Glutamatergic neuron (in vitro differentiated cells): Measurements from ENCODE around the gene NETO2. TPM values are rescaled to one million over a fixed set of nuclear protein-coding genes. Genes with fewer than 3 reads are reported as not detected.
"Not testable (repeated sequence)": the region's sequence is repeated elsewhere in the genome, so short reads cannot be mapped to it uniquely, and the experiment has no call there.

Source experiments
- DNase-seq: peaks from one replicate; pipeline ENCODE4 v3.0.0; 2022
- H3K27ac Mint-ChIP-seq: one replicate; pipeline ENCODE4 v1.8.0; 2020; ENCODE audit warnings: mild to moderate bottlenecking, mixed read lengths, inconsistent platforms; ENCODE audit not compliant: unreplicated experiment
- H3K27me3 Mint-ChIP-seq: one replicate; pipeline ENCODE4 v1.8.0; 2020; ENCODE audit warnings: mild to moderate bottlenecking, moderate library complexity, mixed read lengths, inconsistent platforms; ENCODE audit not compliant: unreplicated experiment
- H3K36me3 Mint-ChIP-seq: one replicate; pipeline ENCODE4 v1.8.0; 2020; ENCODE audit warnings: mild to moderate bottlenecking, mixed read lengths, inconsistent platforms; ENCODE audit not compliant: unreplicated experiment
- H3K4me1 Mint-ChIP-seq: one replicate; pipeline ENCODE4 v1.8.0; 2020; ENCODE audit warnings: mild to moderate bottlenecking, low read depth, mixed read lengths, inconsistent platforms; ENCODE audit not compliant: unreplicated experiment
- H3K4me3 Mint-ChIP-seq: one replicate; pipeline ENCODE4 v1.8.0; 2020; ENCODE audit warnings: mild to moderate bottlenecking, mixed read lengths, inconsistent platforms; ENCODE audit not compliant: unreplicated experiment
- H3K9me3 Mint-ChIP-seq: one replicate; pipeline ENCODE4 v1.8.0; 2020; ENCODE audit warnings: mild to moderate bottlenecking, moderate library complexity, mixed read lengths, inconsistent platforms; ENCODE audit not compliant: unreplicated experiment
- total RNA-seq: library from RNA; stranded (reverse); fragmentation: NEBNext Ultra II Directional; extraction: Animal tissue kit (Norgen Biotek cat#: 25700); gene quantifications from one replicate; pipeline ENCODE4 v1.2.1, GENCODE V29; 2021; ENCODE audit not compliant: unreplicated experiment
- TF ChIP-seq, protein P1 (sequence below): fragments of 200-600 bp; sonication (generic); IDR thresholded peaks from one replicate; pipeline ENCODE4 v1.5.0; 2021; ENCODE audit not compliant: partially characterized antibody, unreplicated experiment

NETO2 gene
- total RNA-seq, 1 donor from 2014 or later = 26.3 TPM

- H3K4me3 Mint-ChIP-seq = no peak overlapping the region
- peaks cover 4% of the 10 kb centered on the region for H3K36me3 Mint-ChIP-seq
- no peaks in the 10 kb centered on the region for H3K9me3 Mint-ChIP-seq
- no peaks in the 10 kb centered on the region for H3K4me1 Mint-ChIP-seq
- H3K27me3 Mint-ChIP-seq = peaks cover 3% of the 10 kb centered on the region
- no peak overlapping the region for H3K27ac Mint-ChIP-seq
- DNase-seq = no peak
- TF ChIP-seq, protein P1, sequence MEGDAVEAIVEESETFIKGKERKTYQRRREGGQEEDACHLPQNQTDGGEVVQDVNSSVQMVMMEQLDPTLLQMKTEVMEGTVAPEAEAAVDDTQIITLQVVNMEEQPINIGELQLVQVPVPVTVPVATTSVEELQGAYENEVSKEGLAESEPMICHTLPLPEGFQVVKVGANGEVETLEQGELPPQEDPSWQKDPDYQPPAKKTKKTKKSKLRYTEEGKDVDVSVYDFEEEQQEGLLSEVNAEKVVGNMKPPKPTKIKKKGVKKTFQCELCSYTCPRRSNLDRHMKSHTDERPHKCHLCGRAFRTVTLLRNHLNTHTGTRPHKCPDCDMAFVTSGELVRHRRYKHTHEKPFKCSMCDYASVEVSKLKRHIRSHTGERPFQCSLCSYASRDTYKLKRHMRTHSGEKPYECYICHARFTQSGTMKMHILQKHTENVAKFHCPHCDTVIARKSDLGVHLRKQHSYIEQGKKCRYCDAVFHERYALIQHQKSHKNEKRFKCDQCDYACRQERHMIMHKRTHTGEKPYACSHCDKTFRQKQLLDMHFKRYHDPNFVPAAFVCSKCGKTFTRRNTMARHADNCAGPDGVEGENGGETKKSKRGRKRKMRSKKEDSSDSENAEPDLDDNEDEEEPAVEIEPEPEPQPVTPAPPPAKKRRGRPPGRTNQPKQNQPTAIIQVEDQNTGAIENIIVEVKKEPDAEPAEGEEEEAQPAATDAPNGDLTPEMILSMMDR = no peak
Measured at GRCh38 chr16:47058295-47059086, 85.3 kb downstream of the NETO2 start.

- H3K36me3 Mint-ChIP-seq = no peaks in the 10 kb centered on the region
- no peak for DNase-seq
- H3K27ac Mint-ChIP-seq = no peak overlapping the region
- H3K4me3 Mint-ChIP-seq = no peak overlapping the region
- TF ChIP-seq, protein P1 = no peak
- H3K9me3 Mint-ChIP-seq = no peaks in the 10 kb centered on the region
- no peaks in the 10 kb centered on the region for H3K4me1 Mint-ChIP-seq
- peaks cover under 1% of the 10 kb centered on the region for H3K27me3 Mint-ChIP-seq
Measured at GRCh38 chr16:47057630-47057993, 86.1 kb downstream of the NETO2 start.

DNA sequence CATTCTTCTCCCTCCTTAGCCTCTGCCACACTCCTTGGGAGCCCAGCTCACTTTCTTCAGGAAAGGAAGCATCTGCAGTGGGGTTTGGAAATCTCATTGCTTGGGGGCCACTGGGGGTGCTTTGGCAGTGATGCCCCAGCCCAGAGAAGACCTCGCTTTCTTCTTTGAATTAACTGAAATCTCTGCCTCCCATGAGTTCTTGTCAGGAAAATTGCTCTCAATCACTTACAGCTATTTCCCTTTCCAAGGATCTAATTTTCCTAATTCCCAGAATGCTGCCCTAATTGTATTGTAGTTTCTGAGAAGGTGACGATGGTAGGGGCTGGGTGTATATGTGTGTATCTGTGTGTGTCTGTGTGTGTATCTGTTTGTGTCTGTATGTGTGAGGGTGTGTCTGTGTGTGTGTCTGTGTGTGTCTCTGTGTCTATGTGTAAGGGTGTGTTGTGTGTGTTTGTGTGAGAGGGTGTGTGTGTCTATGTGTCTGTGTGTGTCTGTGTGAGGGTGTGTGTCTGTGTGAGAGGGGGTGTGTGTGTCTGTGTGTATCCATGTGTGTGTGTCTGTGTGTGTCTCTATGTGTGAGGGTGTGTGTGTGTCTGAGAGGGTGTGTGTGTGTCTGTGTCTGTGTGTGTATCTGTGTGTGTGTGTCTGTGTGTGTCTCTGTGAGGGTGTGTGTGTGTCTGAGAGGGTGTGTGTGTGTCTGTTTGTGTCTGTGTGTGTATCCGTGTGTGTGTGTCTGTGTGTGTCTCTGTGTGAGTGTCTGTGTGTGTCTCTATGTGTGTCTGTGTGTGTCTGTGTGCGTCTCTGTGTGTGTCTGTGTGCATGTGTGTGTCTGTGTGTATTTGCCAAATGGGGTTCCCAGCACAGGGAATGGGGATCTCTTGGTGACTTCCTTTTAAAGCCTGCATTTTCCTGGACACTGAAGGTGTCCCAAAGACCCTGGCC lies 86.8 kb downstream of the NETO2 start:
- H3K4me3 Mint-ChIP-seq = no peak overlapping the region
- H3K4me1 Mint-ChIP-seq = no peaks in the 10 kb centered on the region
- no peak overlapping the region for H3K27ac Mint-ChIP-seq
- DNase-seq = no peak
- no peaks in the 10 kb centered on the region for H3K27me3 Mint-ChIP-seq
- TF ChIP-seq, protein P1 = no peak
- no peaks in the 10 kb centered on the region for H3K9me3 Mint-ChIP-seq
- H3K36me3 Mint-ChIP-seq = no peaks in the 10 kb centered on the region

DNA sequence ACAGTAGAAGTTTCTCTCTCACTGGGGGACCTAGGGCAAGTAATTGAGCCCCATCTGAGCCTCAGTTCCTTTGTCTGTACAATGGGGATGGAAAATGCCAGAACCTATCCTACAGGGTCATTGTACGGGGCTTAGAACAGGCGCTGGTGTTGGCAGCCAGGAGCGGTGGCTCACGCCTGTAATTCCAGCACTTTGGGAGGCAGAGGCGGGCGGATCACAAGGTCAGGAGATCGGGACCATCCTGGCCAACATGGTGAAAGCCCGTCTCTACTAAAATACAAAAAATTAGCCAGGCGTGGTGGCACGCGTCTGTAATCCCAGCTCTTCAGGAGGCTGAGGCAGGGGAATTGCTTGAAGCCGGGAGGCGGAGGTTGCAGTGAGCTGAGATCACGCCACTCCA lies 87.7 kb downstream of the NETO2 start:
- not testable (repeated sequence) for H3K4me3 Mint-ChIP-seq, H3K4me1 Mint-ChIP-seq, H3K27me3 Mint-ChIP-seq, H3K27ac Mint-ChIP-seq, DNase-seq, H3K9me3 Mint-ChIP-seq, H3K36me3 Mint-ChIP-seq

GRCh38 chr16:47055136-47055885 lies 88.4 kb downstream of the NETO2 start:
- Mint-ChIP-seq H3K27ac (no peak overlapping the region), H3K4me3 (no peak overlapping the region), H3K9me3 (no peaks in the 10 kb centered on the region), H3K27me3 (peaks cover 3% of the 10 kb centered on the region), H3K4me1 (no peaks in the 10 kb centered on the region), H3K36me3 (no peaks in the 10 kb centered on the region)
- TF ChIP-seq, protein P1 = no peak
- DNase-seq = no peak
